ENCODE measurements around the gene LPP. TPM values are rescaled to one million over a fixed set of nuclear protein-coding genes. Genes with fewer than 3 reads are reported as not detected.

LPP gene
- total RNA-seq, 2 donors from 2014 or later: 1,568 to 1,607 TPM

GRCh38 chr3:188489639-188490405, 335.9 kb downstream of the LPP start:
- H3K4me1 ChIP-seq (ENCODE audit: control insufficient read depth in 1 of 2, low read depth in 2 of 2): peaks cover 38 to 64% of the 10 kb centered on the region in 2 donors
- no peaks in the 10 kb centered on the region for H3K9me3 ChIP-seq
- H3K27me3 ChIP-seq (replicated peaks; ENCODE audit: insufficient read depth): no peaks in the 10 kb centered on the region
- DNase-seq (ENCODE audit: low spot score): no peak
- H3K27ac ChIP-seq: no peak overlapping the region
- no peak for ATAC-seq (ENCODE audit: insufficient number of reproducible peaks, low FRiP score, low read depth)
- peaks cover 7% of the 10 kb centered on the region for H3K36me3 ChIP-seq
- TF ChIP-seq CTCF (IDR thresholded peaks at IDR 0.05): no peak
- no peak overlapping the region for H3K4me3 ChIP-seq

GRCh38 chr3:188490416-188490815, 336.5 kb downstream of the LPP start:
- TF ChIP-seq CTCF (IDR thresholded peaks at IDR 0.05): no peak
- H3K9me3 ChIP-seq: no peaks in the 10 kb centered on the region
- ATAC-seq (ENCODE audit: insufficient number of reproducible peaks, low FRiP score, low read depth) (no peak), DNase-seq (ENCODE audit: low spot score) (no peak)
- no peak overlapping the region for H3K4me3 ChIP-seq
- H3K4me1 ChIP-seq (ENCODE audit: control insufficient read depth in 1 of 2, low read depth in 2 of 2): peaks cover 38 to 64% of the 10 kb centered on the region in 2 donors
- peaks cover 3% of the 10 kb centered on the region for H3K36me3 ChIP-seq
- no peaks in the 10 kb centered on the region for H3K27me3 ChIP-seq (replicated peaks; ENCODE audit: insufficient read depth)
- no peak overlapping the region for H3K27ac ChIP-seq

GRCh38 chr3:188491276-188491687, 337.3 kb downstream of the LPP start:
- DNase-seq (ENCODE audit: low spot score): no peak
- ATAC-seq (ENCODE audit: insufficient number of reproducible peaks, low FRiP score, low read depth): no peak
- Histone ChIP-seq H3K36me3 (peaks cover 3% of the 10 kb centered on the region), H3K4me1 (ENCODE audit: control insufficient read depth in 1 of 2, low read depth in 2 of 2) (peaks cover 40 to 65% of the 10 kb centered on the region in 2 donors), H3K4me3 (no peak overlapping the region), H3K27me3 (replicated peaks; ENCODE audit: insufficient read depth) (no peaks in the 10 kb centered on the region), H3K9me3 (no peaks in the 10 kb centered on the region), H3K27ac (peak overlapping the region; percentile 1 to 36)
- no peak for TF ChIP-seq CTCF (IDR thresholded peaks at IDR 0.05)

GRCh38 chr3:188496390-188496789, 342.4 kb downstream of the LPP start:
- H3K9me3 ChIP-seq: no peaks in the 10 kb centered on the region
- ATAC-seq (ENCODE audit: insufficient number of reproducible peaks, low FRiP score, low read depth): no peak
- no peaks in the 10 kb centered on the region for H3K27me3 ChIP-seq (replicated peaks; ENCODE audit: insufficient read depth)
- no peak for DNase-seq (ENCODE audit: low spot score)
- no peaks in the 10 kb centered on the region for H3K36me3 ChIP-seq
- no peak overlapping the region for H3K27ac ChIP-seq
- peaks cover 37 to 42% of the 10 kb centered on the region in 2 donors for H3K4me1 ChIP-seq (ENCODE audit: control insufficient read depth in 1 of 2, low read depth in 2 of 2)
- no peak overlapping the region for H3K4me3 ChIP-seq
- no peak for TF ChIP-seq CTCF (IDR thresholded peaks at IDR 0.05)

GRCh38 chr3:188497021-188497420, 343.1 kb downstream of the LPP start:
- Histone ChIP-seq H3K27ac (no peak overlapping the region), H3K4me1 (ENCODE audit: control insufficient read depth in 1 of 2, low read depth in 2 of 2) (peaks cover 36 to 37% of the 10 kb centered on the region in 2 donors), H3K9me3 (no peaks in the 10 kb centered on the region), H3K4me3 (no peak overlapping the region), H3K27me3 (replicated peaks; ENCODE audit: insufficient read depth) (no peaks in the 10 kb centered on the region), H3K36me3 (no peaks in the 10 kb centered on the region)
- ATAC-seq (ENCODE audit: insufficient number of reproducible peaks, low FRiP score, low read depth): no peak
- TF ChIP-seq CTCF (IDR thresholded peaks at IDR 0.05): no peak
- DNase-seq (ENCODE audit: low spot score): no peak
